Thoracic aorta (tissue), 2 donors: ENCODE measurements around the gene MFNG. TPM values are rescaled to one million over a fixed set of nuclear protein-coding genes. Genes with fewer than 3 reads are reported as not detected.
A peak's percentile ranks its signal among the peaks of the same experiment; 100 is the strongest.

Experiments used
- ATAC-seq: fragments of 150-250 bp; one replicate; pipeline ENCODE4 v1.8.0; 2017; ENCODE audit warnings: low read depth; ENCODE audit not compliant: insufficient number of reproducible peaks, low FRiP score
- DNase-seq: peaks from one replicate; pipeline ENCODE4 v3.0.0-alpha.2; 2020; ENCODE audit warnings: low spot score
- H3K27ac ChIP-seq, 2 donors: fragments of 200-600 bp; sonication (generic); 1 replicate in 1 of 2; 2 replicates in 1 of 2; pipeline ENCODE4 v1.5.1; 2016; ENCODE audit warnings: mild to moderate bottlenecking in 2 of 2, moderate library complexity in 2 of 2
- H3K27me3 ChIP-seq: fragments of 200-600 bp; sonication (generic); replicated peaks from 2 replicates; pipeline ENCODE4 v1.6.0; 2016; ENCODE audit warnings: mild to moderate bottlenecking; ENCODE audit not compliant: insufficient read depth
- H3K36me3 ChIP-seq: fragments of 200-600 bp; sonication (generic); one replicate; pipeline ENCODE4 v1.5.1; 2016
- H3K4me1 ChIP-seq, 2 donors: fragments of 200-600 bp; sonication (generic); 1 replicate in 1 of 2; 2 replicates in 1 of 2; pipeline versions ENCODE4 v1.5.1 to v1.6.0; 2016; ENCODE audit warnings: low read depth in 2 of 2, mild to moderate bottlenecking in 1 of 2; ENCODE audit not compliant: control insufficient read depth in 1 of 2
- H3K4me3 ChIP-seq: fragments of 200-600 bp; sonication (generic); 2 replicates; pipeline ENCODE4 v1.5.1; 2016; ENCODE audit warnings: mild to moderate bottlenecking
- H3K9me3 ChIP-seq: fragments of 200-600 bp; sonication (generic); 2 replicates; pipeline ENCODE4 v1.5.1; 2016
- total RNA-seq, 2 donors: library from RNA; depleted of rRNA; stranded (reverse); fragments of >200 nt; gene quantifications; one replicate each; pipeline versions ENCODE4 v1.1.0 to v1.2.3, GENCODE V29; 2016
- TF ChIP-seq, protein P1 (sequence below): fragments of 200-600 bp; sonication (generic); IDR thresholded peaks from one replicate; pipeline ENCODE4 v1.5.1; 2019; ENCODE audit warnings: antibody characterized with exemption

Gene MFNG
- total RNA-seq, 2 donors from 2014 or later: 18.1 to 25.5 TPM

DNA sequence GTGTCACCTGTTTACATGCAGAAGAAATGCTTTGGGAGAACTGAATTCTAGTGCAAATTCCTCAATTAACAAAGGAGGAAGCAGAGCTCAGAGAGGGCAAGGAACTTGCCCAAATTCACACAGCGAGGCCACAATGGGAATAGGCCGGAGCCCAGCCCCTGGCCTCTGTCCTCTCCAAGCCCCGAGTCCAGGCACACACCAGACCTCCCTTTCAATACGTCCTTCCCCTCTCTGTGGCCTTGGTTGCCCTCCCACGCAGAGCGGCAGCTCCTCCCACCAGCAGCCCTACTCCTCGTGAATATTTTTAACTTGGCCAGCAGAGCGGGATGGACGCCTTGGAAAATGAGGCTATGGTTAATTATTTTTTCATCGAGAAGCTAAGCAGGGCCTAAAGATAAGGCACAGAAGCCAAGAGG lies 34.6 kb upstream of the MFNG start:
- no peaks in the 10 kb centered on the region for H3K9me3 ChIP-seq
- peaks cover 0 to 14% of the 10 kb centered on the region in 2 donors for H3K4me1 ChIP-seq
- DNase-seq (no peak), ATAC-seq (no peak)
- no peak overlapping the region for H3K4me3 ChIP-seq
- H3K27ac ChIP-seq: no peak overlapping the region
- TF ChIP-seq, protein P1, sequence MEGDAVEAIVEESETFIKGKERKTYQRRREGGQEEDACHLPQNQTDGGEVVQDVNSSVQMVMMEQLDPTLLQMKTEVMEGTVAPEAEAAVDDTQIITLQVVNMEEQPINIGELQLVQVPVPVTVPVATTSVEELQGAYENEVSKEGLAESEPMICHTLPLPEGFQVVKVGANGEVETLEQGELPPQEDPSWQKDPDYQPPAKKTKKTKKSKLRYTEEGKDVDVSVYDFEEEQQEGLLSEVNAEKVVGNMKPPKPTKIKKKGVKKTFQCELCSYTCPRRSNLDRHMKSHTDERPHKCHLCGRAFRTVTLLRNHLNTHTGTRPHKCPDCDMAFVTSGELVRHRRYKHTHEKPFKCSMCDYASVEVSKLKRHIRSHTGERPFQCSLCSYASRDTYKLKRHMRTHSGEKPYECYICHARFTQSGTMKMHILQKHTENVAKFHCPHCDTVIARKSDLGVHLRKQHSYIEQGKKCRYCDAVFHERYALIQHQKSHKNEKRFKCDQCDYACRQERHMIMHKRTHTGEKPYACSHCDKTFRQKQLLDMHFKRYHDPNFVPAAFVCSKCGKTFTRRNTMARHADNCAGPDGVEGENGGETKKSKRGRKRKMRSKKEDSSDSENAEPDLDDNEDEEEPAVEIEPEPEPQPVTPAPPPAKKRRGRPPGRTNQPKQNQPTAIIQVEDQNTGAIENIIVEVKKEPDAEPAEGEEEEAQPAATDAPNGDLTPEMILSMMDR: no peak
- no peaks in the 10 kb centered on the region for H3K27me3 ChIP-seq
- no peaks in the 10 kb centered on the region for H3K36me3 ChIP-seq

DNA sequence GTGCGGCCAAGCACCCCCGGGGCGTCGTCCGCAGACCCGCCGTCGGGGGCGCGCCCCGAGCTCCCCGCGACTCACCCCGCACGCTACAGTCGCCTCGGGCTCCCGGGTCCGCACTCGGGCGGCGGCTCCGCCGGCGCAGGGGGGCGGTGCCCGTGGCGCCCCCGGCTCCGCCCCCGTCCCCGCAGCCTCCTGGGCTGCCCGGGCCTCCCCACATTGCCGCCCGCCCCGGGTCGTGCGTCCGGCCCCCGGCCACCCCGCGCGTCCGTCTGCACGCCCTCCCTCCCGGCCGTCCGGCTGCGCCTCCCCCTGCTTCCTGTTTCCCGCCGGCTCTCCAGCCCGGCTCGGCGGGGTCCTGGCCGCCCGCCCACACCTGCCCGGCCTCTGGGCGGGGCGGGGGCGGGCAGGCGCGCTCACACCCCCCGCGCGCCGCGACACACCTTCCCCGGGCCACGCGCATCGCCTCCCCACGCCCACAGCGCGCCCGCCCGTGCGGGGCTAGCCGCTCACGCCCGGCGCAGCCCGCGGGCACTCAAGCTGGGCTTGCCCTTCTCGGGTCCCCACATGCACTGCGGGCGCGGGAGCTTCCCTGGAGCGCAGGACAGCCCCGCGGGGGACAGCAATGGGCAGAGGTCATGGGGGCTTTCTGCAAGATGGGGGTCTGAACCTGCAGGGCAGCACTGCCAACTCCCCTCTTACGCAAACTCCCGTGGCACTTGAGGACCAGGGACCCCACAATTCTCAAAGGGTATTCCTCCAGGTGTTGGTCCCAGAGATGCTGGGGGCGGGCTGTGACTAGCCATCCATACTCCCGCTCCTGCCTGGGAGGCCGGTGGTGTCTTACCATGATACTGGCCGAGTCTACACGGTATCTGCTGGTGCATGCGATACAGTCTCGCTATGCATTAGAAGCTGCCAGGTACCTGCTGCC lies 33.3 kb upstream of the MFNG start, which contains the start of gene CARD10:
TSS of gene CARD10 (minus strand) at position 148 of the 928 bp plus-strand sequence. CDS start 215 bp downstream, outside the sequence.
- H3K27me3 ChIP-seq: no peaks in the 10 kb centered on the region
- DNase-seq (no peak), ATAC-seq (no peak)
- no peaks in the 10 kb centered on the region for H3K36me3 ChIP-seq
- peak within 1 kb of the TSS; percentile 74 for H3K4me3 ChIP-seq
- no peak within 1 kb of the TSS for H3K27ac ChIP-seq
- TF ChIP-seq, protein P1: no peak
- H3K4me1 ChIP-seq: peaks cover 0 to 11% of the 10 kb centered on the region in 2 donors
- no peaks in the 10 kb centered on the region for H3K9me3 ChIP-seq

DNA sequence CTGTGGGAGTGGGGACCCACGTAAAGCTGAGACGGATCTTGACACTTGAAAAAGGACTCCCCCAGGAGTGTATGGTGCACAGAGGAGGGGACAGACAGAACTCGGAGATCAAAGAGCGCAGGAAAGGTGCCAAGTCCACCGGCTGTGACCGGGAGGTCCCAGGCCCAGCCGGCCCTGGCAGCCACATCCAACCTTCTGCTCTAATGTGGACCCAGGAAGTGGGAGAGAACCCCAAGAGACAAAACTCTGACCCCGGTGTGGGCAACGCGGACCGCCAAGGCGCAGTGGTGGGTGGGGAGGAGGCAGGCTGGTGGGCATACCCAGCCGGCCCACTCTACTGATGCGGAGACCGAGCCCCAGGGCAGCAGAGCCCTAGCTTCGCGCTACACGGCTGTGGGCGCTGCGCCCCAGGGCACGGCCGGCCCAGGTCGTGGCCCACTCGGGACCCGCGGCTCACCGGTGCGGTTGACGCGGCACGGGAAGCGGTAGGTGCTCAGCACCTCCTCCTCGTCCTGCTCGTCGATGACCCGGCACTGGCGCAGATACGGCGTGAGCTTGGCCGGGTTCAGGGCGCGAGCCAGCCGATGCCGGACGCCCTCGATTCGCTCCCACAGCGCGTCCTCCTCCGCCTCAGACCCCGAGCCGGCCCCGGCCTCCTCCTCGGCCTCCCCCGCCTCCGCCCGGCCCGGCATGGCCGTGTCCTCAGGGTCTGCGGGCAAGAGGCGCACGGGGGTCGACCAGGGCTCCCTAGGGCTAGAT lies 32.5 kb upstream of the MFNG start:
- ATAC-seq (no peak), DNase-seq (no peak)
- Histone ChIP-seq H3K27ac (no peak overlapping the region), H3K4me1 (peaks cover 0 to 11% of the 10 kb centered on the region in 2 donors), H3K36me3 (no peaks in the 10 kb centered on the region), H3K27me3 (no peaks in the 10 kb centered on the region), H3K4me3 (peak overlapping the region; percentile 74), H3K9me3 (no peaks in the 10 kb centered on the region)
- TF ChIP-seq, protein P1: no peak

DNA sequence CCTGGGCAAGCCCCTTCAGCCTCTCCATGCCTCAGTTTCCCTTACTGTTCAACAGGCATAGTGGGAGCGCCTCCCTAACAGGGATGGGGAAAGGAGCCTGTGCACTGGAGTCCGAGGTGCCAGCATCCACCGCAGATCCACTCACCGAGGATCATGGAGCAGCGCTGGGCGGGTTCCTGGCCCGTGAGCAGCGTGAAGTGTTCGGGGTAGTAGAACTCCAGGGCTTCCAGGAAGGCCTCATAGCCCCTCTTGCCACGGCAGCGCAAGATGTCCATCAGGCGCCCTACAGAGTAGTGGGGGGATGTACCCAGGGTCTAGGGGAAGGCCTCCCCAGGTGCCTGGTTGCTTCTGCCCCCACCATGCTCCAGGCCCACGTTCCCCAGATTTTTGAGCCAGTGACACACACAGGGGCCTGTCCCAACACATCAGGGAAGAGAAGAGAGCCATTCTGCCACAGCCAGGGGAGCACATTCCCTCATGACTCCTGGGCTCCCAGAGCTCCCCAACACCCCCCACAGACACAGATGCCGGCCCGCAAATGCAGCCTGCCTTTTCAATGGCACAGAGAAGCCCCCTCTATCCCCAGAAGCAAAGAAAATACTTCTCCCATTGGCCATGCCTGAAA lies 31.8 kb upstream of the MFNG start:
- Histone ChIP-seq H3K27ac (no peak overlapping the region), H3K36me3 (no peaks in the 10 kb centered on the region), H3K27me3 (no peaks in the 10 kb centered on the region), H3K4me3 (no peak overlapping the region), H3K9me3 (no peaks in the 10 kb centered on the region), H3K4me1 (peaks cover 0 to 11% of the 10 kb centered on the region in 2 donors)
- DNase-seq (no peak), ATAC-seq (no peak)
- TF ChIP-seq, protein P1: no peak
